HL-60 (cell line): ENCODE data around the gene MAX.

Experiments used
- DNase-seq, 2 experiments: peaks; one replicate each; pipeline ENCODE4 v3.0.0-alpha.2; 2010 to 2020; ENCODE audit warnings: low read depth in 1 of 2, low spot score in 1 of 2
- H3K27ac ChIP-seq: fragments of 250-450 bp; sonication (Bioruptor Pico); replicated peaks from 2 replicates; pipeline ENCODE4 v1.5.1; 2020; ENCODE audit warnings: mild to moderate bottlenecking, moderate library complexity
- H3K27me3 ChIP-seq: fragments of 250-450 bp; sonication (Bioruptor Pico); 2 replicates; pipeline ENCODE4 v1.5.1; 2021; ENCODE audit warnings: mild to moderate bottlenecking, moderate library complexity; ENCODE audit not compliant: insufficient read depth, poor library complexity, severe bottlenecking
- H3K4me3 ChIP-seq: replicated peaks from 2 replicates; pipeline ENCODE4 v1.5.1; 2011; ENCODE audit warnings: mild to moderate bottlenecking, control low read depth, low read length; ENCODE audit not compliant: insufficient read depth
- CTCF ChIP-seq: IDR thresholded peaks from one replicate; pipeline ENCODE4 v1.5.1; 2011; ENCODE audit warnings: low read length, control low read depth, inconsistent platforms; ENCODE audit not compliant: insufficient read depth
- GABPA ChIP-seq: IDR thresholded peaks from 2 replicates; pipeline ENCODE4 v1.6.1; 2012; ENCODE audit warnings: low read depth
- POLR2AphosphoS5 ChIP-seq: IDR thresholded peaks from 2 replicates; pipeline ENCODE4 v1.6.1; 2012; ENCODE audit warnings: low read depth
- REST ChIP-seq: IDR thresholded peaks from 2 replicates; pipeline ENCODE4 v1.6.1; 2012; ENCODE audit warnings: low read depth; ENCODE audit not compliant: insufficient replicate concordance
- SPI1 ChIP-seq: IDR thresholded peaks from 2 replicates; pipeline ENCODE4 v1.6.1; 2012; ENCODE audit warnings: low read depth, mild to moderate bottlenecking, borderline replicate concordance

Gene MAX

GRCh38 chr14:65042731-65043372, 59.5 kb downstream of the MAX start:
- Histone ChIP-seq H3K27ac (peak overlapping the region; percentile 86), H3K27me3 (no peaks in the 10 kb centered on the region), H3K4me3 (no peak overlapping the region)
- DNase-seq, result peak in 1 of 2 experiments; percentile 67
- peak; percentile 69 for TF ChIP-seq SPI1
- TF ChIP-seq POLR2AphosphoS5, result no peak

GRCh38 chr14:65042296-65042695, 60.0 kb downstream of the MAX start:
- Histone ChIP-seq H3K27me3 (no peaks in the 10 kb centered on the region), H3K4me3 (no peak overlapping the region), H3K27ac (peak overlapping the region; percentile 86)
- DNase-seq, result peak in 1 of 2 experiments; percentile 16
- TF ChIP-seq CTCF, result no peak

GRCh38 chr14:65041434-65041915, 60.8 kb downstream of the MAX start:
- no peak for DNase-seq
- peak overlapping the region; percentile 86 for H3K27ac ChIP-seq
- H3K4me3 ChIP-seq, result no peak overlapping the region
- TF ChIP-seq REST (no peak), POLR2AphosphoS5 (no peak), CTCF (no peak), GABPA (no peak), SPI1 (no peak)
- no peaks in the 10 kb centered on the region for H3K27me3 ChIP-seq

- Histone ChIP-seq H3K4me3 (no peak overlapping the region), H3K27me3 (no peaks in the 10 kb centered on the region), H3K27ac (no peak overlapping the region; the same call in 1 of the 2 replicates)
- peak in 1 of 2 experiments; percentile 4 for DNase-seq
- TF ChIP-seq POLR2AphosphoS5 (no peak), SPI1 (no peak), GABPA (no peak), CTCF (no peak), REST (no peak)
Observed at GRCh38 chr14:65040666-65041433, 61.5 kb downstream of the MAX start.
